HepG2 (cell line): ENCODE results near the gene TATDN3. TPM values are rescaled to one million over a fixed set of nuclear protein-coding genes. Genes with fewer than 3 reads are reported as not detected.

Source experiments
- ARNTL ChIP-seq: sonication (generic); formaldehyde crosslinking; IDR thresholded peaks from 2 replicates; pipeline ENCODE4 v1.4.0; 2020; ENCODE audit warnings: mild to moderate bottlenecking, missing genetic modification reagents
- FOXA1 ChIP-seq, 2 experiments: fragments of 450-650 bp in 1 of 2; sonication (generic) in 1 of 2; formaldehyde crosslinking in 1 of 2; IDR thresholded peaks; 2 replicates each; pipeline versions ENCODE4 v1.4.0 to v1.6.1; 2016 to 2020; ENCODE audit warnings: missing genetic modification reagents in 1 of 2
- FOXO1 ChIP-seq: sonication (generic); formaldehyde crosslinking; IDR thresholded peaks from 2 replicates; pipeline ENCODE4 v1.4.0; 2020; ENCODE audit warnings: missing genetic modification reagents
- KDM3A ChIP-seq: IDR thresholded peaks from 2 replicates; pipeline ENCODE4 v1.6.1; 2018; ENCODE audit warnings: low read depth, missing compliant biosample characterization
- KDM5A ChIP-seq: fragments of 200-600 bp; sonication (generic); IDR thresholded peaks from 2 replicates; pipeline ENCODE4 v1.7.0; 2018; ENCODE audit warnings: antibody characterized with exemption, mild to moderate bottlenecking, low read length, borderline replicate concordance
- PHF5A ChIP-seq: IDR thresholded peaks from one replicate; pipeline ENCODE4 v1.6.1; 2018; ENCODE audit warnings: low read depth, missing genetic modification reagents; ENCODE audit not compliant: unreplicated experiment
- PRMT3 ChIP-seq: sonication (generic); formaldehyde crosslinking; IDR thresholded peaks from 2 replicates; pipeline ENCODE4 v1.8.1; 2022; ENCODE audit warnings: low read depth, mild to moderate bottlenecking, moderate library complexity, missing genetic modification reagents, borderline replicate concordance
- YEATS4 ChIP-seq: sonication (generic); formaldehyde crosslinking; IDR thresholded peaks from 2 replicates; pipeline ENCODE4 v1.4.0; 2020; ENCODE audit warnings: missing genetic modification reagents, borderline replicate concordance
- ZFP41 ChIP-seq: sonication (generic); formaldehyde crosslinking; IDR thresholded peaks from 2 replicates; pipeline ENCODE4 v1.4.0; 2020; ENCODE audit warnings: mild to moderate bottlenecking, missing genetic modification reagents, borderline replicate concordance
- ZNF10 ChIP-seq: sonication (generic); formaldehyde crosslinking; IDR thresholded peaks from 2 replicates; pipeline ENCODE4 v1.4.0; 2020; ENCODE audit warnings: mild to moderate bottlenecking, low read depth, missing genetic modification reagents, borderline replicate concordance
- ZNF780A ChIP-seq: sonication (generic); formaldehyde crosslinking; IDR thresholded peaks from 2 replicates; pipeline ENCODE4 v1.8.0; 2022; ENCODE audit warnings: mild to moderate bottlenecking, missing genetic modification reagents, moderate library complexity
- polyA plus RNA-seq, 8 experiments: library from polyadenylated mRNA; depleted of rRNA in 3 of 8; stranded (reverse) in 7 of 8; unstranded in 1 of 8; fragments of >200 nt; fragmentation: Illumina TruSeq in 4 of 8; extraction: Trizol in 4 of 8; gene quantifications; 2 replicates each; pipeline versions ENCODE4 v1.2.1 to v1.2.3, GENCODE V29; 2011 to 2016; ENCODE audit warnings: low read depth in 4 of 8, missing spikeins in 1 of 8, mixed read lengths in 1 of 8; ENCODE audit not compliant: insufficient read depth in 1 of 8
- total RNA-seq, 5 experiments: library from RNA; depleted of rRNA; stranded (reverse); fragments of >200 nt; fragmentation: Illumina TruSeq; extraction: Trizol; gene quantifications; 2 replicates each; pipeline ENCODE4 v1.2.3, GENCODE V29; 2016; ENCODE audit warnings: low read depth in 1 of 5
- TF ChIP-seq, protein P1 (sequence below): sonication (generic); formaldehyde crosslinking; IDR thresholded peaks from 2 replicates; pipeline ENCODE4 v1.5.1; 2020; ENCODE audit warnings: mild to moderate bottlenecking, missing genetic modification reagents
- TF ChIP-seq, protein P2 (sequence below): sonication (generic); formaldehyde crosslinking; conservative IDR thresholded peaks from 2 replicates; pipeline ENCODE4 v1.8.0; 2022; ENCODE audit warnings: mild to moderate bottlenecking, moderate library complexity, missing genetic modification reagents
- TF ChIP-seq, protein P3 (sequence below): sonication (generic); formaldehyde crosslinking; IDR thresholded peaks from 2 replicates; pipeline ENCODE4 v1.5.1; 2020; ENCODE audit warnings: mild to moderate bottlenecking, missing genetic modification reagents, borderline replicate concordance
- TF ChIP-seq, protein P4 (sequence below): sonication (generic); formaldehyde crosslinking; IDR thresholded peaks from 2 replicates; pipeline ENCODE4; 2020; ENCODE audit warnings: missing genetic modification reagents, mild to moderate bottlenecking, borderline replicate concordance

The TATDN3 gene
- total and polyA plus RNA-seq, 2 of the 13 experiments (the other 11 are each of a cell fraction or from before 2014, with no cell fraction given): 7.3 to 8.6 TPM

DNA sequence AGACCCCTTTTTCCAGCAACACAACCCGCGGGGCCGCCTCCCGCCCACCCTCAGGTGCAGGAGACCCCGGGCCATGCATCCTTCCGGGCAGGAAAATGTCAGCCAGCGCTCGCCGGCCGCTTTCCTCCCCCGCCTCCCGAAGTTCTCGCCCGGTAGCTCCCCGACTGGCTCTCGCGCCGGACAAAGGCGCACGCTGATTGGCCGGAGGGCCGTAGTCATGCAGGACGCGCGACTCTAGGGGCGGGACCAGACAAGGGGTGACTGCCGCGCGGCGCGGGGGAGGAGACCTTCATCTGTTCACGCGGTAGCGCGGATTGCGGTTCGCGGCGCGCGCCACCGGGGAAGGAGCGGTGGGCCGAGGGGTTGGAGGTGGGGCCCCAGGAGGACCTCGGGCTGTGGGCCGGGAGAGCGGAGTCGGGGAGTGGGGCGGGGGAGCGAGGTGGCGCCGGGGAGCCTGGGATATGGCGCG is 66.3 kb downstream of the TATDN3 start, which contains the start of gene FLVCR1 (continued):
- TF ChIP-seq, protein P1, sequence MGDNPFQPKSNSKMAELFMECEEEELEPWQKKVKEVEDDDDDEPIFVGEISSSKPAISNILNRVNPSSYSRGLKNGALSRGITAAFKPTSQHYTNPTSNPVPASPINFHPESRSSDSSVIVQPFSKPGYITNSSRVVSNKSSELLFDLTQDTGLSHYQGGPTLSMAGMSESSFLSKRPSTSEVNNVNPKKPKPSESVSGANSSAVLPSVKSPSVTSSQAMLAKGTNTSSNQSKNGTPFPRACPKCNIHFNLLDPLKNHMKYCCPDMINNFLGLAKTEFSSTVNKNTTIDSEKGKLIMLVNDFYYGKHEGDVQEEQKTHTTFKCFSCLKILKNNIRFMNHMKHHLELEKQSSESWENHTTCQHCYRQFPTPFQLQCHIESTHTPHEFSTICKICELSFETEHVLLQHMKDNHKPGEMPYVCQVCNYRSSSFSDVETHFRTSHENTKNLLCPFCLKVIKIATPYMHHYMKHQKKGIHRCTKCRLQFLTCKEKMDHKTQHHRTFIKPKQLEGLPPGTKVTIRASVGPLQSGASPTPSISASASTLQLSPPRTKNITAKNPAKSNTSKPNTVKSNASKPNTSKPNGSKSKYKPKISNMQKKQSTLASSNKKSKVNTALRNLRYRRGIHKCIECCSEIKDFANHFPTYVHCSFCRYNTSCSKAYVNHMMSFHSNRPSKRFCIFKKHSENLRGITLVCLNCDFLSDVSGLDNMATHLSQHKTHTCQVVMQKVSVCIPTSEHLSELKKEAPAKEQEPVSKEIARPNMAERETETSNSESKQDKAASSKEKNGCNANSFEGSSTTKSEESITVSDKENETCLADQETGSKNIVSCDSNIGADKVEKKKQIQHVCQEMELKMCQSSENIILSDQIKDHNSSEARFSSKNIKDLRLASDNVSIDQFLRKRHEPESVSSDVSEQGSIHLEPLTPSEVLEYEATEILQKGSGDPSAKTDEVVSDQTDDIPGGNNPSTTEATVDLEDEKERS (CRISPR knock-in tag): peak; percentile 70; the same call in 1 of the 2 replicates
- peak; percentile 0; the same call in 1 of the 2 replicates for TF ChIP-seq ZNF780A (CRISPR knock-in tag)
- TF ChIP-seq YEATS4 (CRISPR knock-in tag): no peak; the same call in 1 of the 2 replicates
- peak; percentile 48; the same call in 1 of the 2 replicates for TF ChIP-seq KDM5A
- no peak for TF ChIP-seq PRMT3 (CRISPR knock-in tag)
- no peak for TF ChIP-seq FOXA1 (IDR thresholded peaks at IDR 0.05)
- no peak for TF ChIP-seq FOXA1 (CRISPR knock-in tag; IDR thresholded peaks at IDR 0.05)
- TF ChIP-seq, protein P2, sequence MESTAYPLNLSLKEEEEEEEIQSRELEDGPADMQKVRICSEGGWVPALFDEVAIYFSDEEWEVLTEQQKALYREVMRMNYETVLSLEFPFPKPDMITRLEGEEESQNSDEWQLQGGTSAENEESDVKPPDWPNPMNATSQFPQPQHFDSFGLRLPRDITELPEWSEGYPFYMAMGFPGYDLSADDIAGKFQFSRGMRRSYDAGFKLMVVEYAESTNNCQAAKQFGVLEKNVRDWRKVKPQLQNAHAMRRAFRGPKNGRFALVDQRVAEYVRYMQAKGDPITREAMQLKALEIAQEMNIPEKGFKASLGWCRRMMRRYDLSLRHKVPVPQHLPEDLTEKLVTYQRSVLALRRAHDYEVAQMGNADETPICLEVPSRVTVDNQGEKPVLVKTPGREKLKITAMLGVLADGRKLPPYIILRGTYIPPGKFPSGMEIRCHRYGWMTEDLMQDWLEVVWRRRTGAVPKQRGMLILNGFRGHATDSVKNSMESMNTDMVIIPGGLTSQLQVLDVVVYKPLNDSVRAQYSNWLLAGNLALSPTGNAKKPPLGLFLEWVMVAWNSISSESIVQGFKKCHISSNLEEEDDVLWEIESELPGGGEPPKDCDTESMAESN: peak; percentile 39; the same call in 1 of the 2 replicates
- TF ChIP-seq ZFP41 (CRISPR knock-in tag): peak; percentile 80; the same call in 1 of the 2 replicates
- TF ChIP-seq ARNTL (CRISPR knock-in tag): 0 out of 2 replicates have a peak, but pooled peaks have one; percentile 18
- TF ChIP-seq FOXO1: no peak
- peak; percentile 40 for TF ChIP-seq PHF5A
- TF ChIP-seq KDM3A (CRISPR knock-in tag): peak; percentile 52; the same call in 1 of the 2 replicates
- TF ChIP-seq, protein P3, sequence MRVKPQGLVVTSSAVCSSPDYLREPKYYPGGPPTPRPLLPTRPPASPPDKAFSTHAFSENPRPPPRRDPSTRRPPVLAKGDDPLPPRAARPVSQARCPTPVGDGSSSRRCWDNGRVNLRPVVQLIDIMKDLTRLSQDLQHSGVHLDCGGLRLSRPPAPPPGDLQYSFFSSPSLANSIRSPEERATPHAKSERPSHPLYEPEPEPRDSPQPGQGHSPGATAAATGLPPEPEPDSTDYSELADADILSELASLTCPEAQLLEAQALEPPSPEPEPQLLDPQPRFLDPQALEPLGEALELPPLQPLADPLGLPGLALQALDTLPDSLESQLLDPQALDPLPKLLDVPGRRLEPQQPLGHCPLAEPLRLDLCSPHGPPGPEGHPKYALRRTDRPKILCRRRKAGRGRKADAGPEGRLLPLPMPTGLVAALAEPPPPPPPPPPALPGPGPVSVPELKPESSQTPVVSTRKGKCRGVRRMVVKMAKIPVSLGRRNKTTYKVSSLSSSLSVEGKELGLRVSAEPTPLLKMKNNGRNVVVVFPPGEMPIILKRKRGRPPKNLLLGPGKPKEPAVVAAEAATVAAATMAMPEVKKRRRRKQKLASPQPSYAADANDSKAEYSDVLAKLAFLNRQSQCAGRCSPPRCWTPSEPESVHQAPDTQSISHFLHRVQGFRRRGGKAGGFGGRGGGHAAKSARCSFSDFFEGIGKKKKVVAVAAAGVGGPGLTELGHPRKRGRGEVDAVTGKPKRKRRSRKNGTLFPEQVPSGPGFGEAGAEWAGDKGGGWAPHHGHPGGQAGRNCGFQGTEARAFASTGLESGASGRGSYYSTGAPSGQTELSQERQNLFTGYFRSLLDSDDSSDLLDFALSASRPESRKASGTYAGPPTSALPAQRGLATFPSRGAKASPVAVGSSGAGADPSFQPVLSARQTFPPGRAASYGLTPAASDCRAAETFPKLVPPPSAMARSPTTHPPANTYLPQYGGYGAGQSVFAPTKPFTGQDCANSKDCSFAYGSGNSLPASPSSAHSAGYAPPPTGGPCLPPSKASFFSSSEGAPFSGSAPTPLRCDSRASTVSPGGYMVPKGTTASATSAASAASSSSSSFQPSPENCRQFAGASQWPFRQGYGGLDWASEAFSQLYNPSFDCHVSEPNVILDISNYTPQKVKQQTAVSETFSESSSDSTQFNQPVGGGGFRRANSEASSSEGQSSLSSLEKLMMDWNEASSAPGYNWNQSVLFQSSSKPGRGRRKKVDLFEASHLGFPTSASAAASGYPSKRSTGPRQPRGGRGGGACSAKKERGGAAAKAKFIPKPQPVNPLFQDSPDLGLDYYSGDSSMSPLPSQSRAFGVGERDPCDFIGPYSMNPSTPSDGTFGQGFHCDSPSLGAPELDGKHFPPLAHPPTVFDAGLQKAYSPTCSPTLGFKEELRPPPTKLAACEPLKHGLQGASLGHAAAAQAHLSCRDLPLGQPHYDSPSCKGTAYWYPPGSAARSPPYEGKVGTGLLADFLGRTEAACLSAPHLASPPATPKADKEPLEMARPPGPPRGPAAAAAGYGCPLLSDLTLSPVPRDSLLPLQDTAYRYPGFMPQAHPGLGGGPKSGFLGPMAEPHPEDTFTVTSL (CRISPR knock-in tag): no peak
- TF ChIP-seq ZNF10 (CRISPR knock-in tag): no peak
- TF ChIP-seq, protein P4, sequence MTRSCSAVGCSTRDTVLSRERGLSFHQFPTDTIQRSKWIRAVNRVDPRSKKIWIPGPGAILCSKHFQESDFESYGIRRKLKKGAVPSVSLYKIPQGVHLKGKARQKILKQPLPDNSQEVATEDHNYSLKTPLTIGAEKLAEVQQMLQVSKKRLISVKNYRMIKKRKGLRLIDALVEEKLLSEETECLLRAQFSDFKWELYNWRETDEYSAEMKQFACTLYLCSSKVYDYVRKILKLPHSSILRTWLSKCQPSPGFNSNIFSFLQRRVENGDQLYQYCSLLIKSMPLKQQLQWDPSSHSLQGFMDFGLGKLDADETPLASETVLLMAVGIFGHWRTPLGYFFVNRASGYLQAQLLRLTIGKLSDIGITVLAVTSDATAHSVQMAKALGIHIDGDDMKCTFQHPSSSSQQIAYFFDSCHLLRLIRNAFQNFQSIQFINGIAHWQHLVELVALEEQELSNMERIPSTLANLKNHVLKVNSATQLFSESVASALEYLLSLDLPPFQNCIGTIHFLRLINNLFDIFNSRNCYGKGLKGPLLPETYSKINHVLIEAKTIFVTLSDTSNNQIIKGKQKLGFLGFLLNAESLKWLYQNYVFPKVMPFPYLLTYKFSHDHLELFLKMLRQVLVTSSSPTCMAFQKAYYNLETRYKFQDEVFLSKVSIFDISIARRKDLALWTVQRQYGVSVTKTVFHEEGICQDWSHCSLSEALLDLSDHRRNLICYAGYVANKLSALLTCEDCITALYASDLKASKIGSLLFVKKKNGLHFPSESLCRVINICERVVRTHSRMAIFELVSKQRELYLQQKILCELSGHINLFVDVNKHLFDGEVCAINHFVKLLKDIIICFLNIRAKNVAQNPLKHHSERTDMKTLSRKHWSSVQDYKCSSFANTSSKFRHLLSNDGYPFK (CRISPR knock-in tag): peak; percentile 56; the same call in 1 of the 2 replicates
